Colonic mucosa (tissue), 4 donors: ENCODE measurements around the gene KIAA1217. TPM values are rescaled to one million over a fixed set of nuclear protein-coding genes. Genes with fewer than 3 reads are reported as not detected.

Experiments used
- DNase-seq: peaks from one replicate; pipeline ENCODE4 v3.0.0-alpha.2; 2020
- H3K27ac ChIP-seq: fragments of 200-600 bp; one replicate; pipeline ENCODE4 v1.8.0; 2021
- H3K27me3 ChIP-seq: fragments of 200-600 bp; one replicate; pipeline ENCODE4 v1.8.0; 2021
- H3K36me3 ChIP-seq: fragments of 200-600 bp; one replicate; pipeline ENCODE4 v1.8.0; 2021
- H3K4me1 ChIP-seq: fragments of 200-600 bp; one replicate; pipeline ENCODE4 v1.8.0; 2021; ENCODE audit warnings: mild to moderate bottlenecking
- H3K4me3 ChIP-seq: fragments of 200-600 bp; one replicate; pipeline ENCODE4 v1.8.0; 2021
- H3K9ac ChIP-seq, 2 donors: one replicate each; pipeline ENCODE4 v1.7.0; 2013; ENCODE audit warnings: control low read depth in 2 of 2, low read depth in 2 of 2, low read length in 2 of 2
- H3K9me3 ChIP-seq: fragments of 200-600 bp; one replicate; pipeline ENCODE4 v1.8.0; 2021
- CTCF ChIP-seq: fragments of 200-600 bp; IDR thresholded peaks from one replicate; pipeline ENCODE4 v1.8.0; 2022; ENCODE audit warnings: antibody characterized with exemption, mild to moderate bottlenecking
- intact Hi-C: fragments of 100-400 bp; cut with DNase I; formaldehyde crosslinking; loops from one replicate; pipeline ENCODE4 v1.14.1; 2022
- total RNA-seq, 2 donors: library from RNA; stranded (reverse); fragmentation: NEBNext Ultra II Directional in 1 of 2; extraction: Animal tissue kit (Norgen Biotek cat#: 25700) in 1 of 2; gene quantifications; one replicate each; pipeline ENCODE4 v1.2.1, GENCODE V29; 2021
- donor health status: healthy.
- donor health status: DM: no; HTN: no; CAD: no.
- donor health status: DM: no; HTN: no; CAD: no.

Gene KIAA1217
- total RNA-seq, 2 donors from 2014 or later, result 34.2 to 61.2 TPM

GRCh38 chr10:24305551-24306506 lies 96.9 kb downstream of the KIAA1217 start:
- Histone ChIP-seq H3K27me3 (no peaks in the 10 kb centered on the region), H3K36me3 (no peaks in the 10 kb centered on the region), H3K4me1 (no peaks in the 10 kb centered on the region), H3K9ac (no peak overlapping the region), H3K9me3 (no peaks in the 10 kb centered on the region), H3K27ac (no peak overlapping the region), H3K4me3 (no peak overlapping the region)
- TF ChIP-seq CTCF, result no peak
- DNase-seq, result no peak
- intact Hi-C loops, result no loop called here

- Histone ChIP-seq H3K9ac (no peak overlapping the region), H3K27me3 (no peaks in the 10 kb centered on the region), H3K4me1 (no peaks in the 10 kb centered on the region), H3K27ac (no peak overlapping the region), H3K9me3 (no peaks in the 10 kb centered on the region), H3K36me3 (no peaks in the 10 kb centered on the region), H3K4me3 (no peak overlapping the region)
- no peak for DNase-seq
- no peak for TF ChIP-seq CTCF
- intact Hi-C loops, result no loop called here
These were observed 97.6 kb downstream of the KIAA1217 start for GRCh38 chr10:24306507-24306875.

- Histone ChIP-seq H3K4me3 (no peak overlapping the region), H3K27ac (no peak overlapping the region), H3K36me3 (no peaks in the 10 kb centered on the region), H3K27me3 (no peaks in the 10 kb centered on the region), H3K9me3 (no peaks in the 10 kb centered on the region), H3K4me1 (no peaks in the 10 kb centered on the region), H3K9ac (no peak overlapping the region)
- intact Hi-C loops, result no loop called here
- DNase-seq, result no peak
- no peak for TF ChIP-seq CTCF
These were observed 98.2 kb downstream of the KIAA1217 start for GRCh38 chr10:24307116-24307515.

GRCh38 chr10:24307696-24308485 lies 99.0 kb downstream of the KIAA1217 start:
- Histone ChIP-seq H3K9me3 (no peaks in the 10 kb centered on the region), H3K9ac (no peak overlapping the region), H3K4me3 (no peak overlapping the region), H3K4me1 (no peaks in the 10 kb centered on the region), H3K27me3 (no peaks in the 10 kb centered on the region), H3K36me3 (no peaks in the 10 kb centered on the region), H3K27ac (no peak overlapping the region)
- TF ChIP-seq CTCF, result no peak
- intact Hi-C loops, result loop anchor here (2.0 kb wide), 1 partner anchor 23 kb away; no protein-coding TSS in a partner anchor
- no peak for DNase-seq

- Histone ChIP-seq H3K27me3 (no peaks in the 10 kb centered on the region), H3K9me3 (no peaks in the 10 kb centered on the region), H3K4me3 (no peak overlapping the region), H3K36me3 (no peaks in the 10 kb centered on the region), H3K27ac (no peak overlapping the region), H3K9ac (no peak overlapping the region), H3K4me1 (no peaks in the 10 kb centered on the region)
- intact Hi-C loops, result no loop called here
- DNase-seq, result no peak
- TF ChIP-seq CTCF, result no peak
These were observed 101.2 kb downstream of the KIAA1217 start for GRCh38 chr10:24310104-24310503.
